HG03103 (cell line): ENCODE measurements around the gene NPAS1.

ENCODE experiments used
- ATAC-seq: cut with Tn5 transposase; IDR thresholded peaks from one replicate; pipeline ENCODE4 v1.9.1; 2021; ENCODE audit warnings: low read depth; ENCODE audit not compliant: unreplicated experiment

Gene NPAS1

GRCh38 chr19:47019431-47020041, at the start of gene NPAS1:
Gene NPAS1 (plus strand): TSS chr19:47019837. CDS start chr19:47021048, 1,211 bp downstream.
- ATAC-seq, result no peak

DNA sequence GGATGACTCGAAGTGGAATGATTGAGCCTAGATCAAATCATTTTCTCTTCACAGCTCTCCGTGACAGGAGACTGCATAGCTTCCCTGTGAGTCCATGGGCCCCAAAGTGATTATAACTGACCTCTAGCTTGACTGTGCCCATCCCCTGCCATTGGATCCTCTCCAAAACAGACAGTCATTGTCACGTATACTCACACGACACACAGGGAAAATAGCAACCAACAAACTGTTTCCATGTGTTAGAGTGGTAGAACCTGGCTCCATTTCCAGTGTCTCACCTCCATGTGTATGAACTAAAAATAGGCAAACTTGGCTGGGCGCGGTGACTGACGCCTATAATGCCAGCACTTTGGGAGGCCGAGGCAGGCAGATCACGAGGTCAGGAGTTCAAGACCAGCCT, 48.8 kb upstream of the NPAS1 start:
- ATAC-seq, result no peak

DNA sequence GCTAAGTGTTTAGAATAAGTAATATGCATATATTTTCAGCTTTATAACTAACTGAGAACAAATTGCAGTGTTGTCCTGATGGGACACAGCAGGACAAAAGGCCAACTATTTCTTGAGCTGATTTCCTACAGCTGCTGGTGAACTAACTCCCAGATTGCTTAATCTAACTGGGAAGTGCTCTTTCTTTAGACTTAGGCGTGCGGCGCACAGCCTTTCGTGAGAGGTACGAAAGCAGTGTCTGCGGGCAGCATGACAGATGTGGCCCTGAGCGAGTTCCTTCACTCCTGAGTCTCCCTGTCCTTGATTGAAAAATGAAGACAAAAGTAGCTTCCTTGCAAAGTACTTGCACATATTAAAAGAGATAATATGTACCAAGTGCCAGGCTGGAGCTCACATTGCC, 47.3 kb upstream of the NPAS1 start:
- no peak for ATAC-seq

DNA sequence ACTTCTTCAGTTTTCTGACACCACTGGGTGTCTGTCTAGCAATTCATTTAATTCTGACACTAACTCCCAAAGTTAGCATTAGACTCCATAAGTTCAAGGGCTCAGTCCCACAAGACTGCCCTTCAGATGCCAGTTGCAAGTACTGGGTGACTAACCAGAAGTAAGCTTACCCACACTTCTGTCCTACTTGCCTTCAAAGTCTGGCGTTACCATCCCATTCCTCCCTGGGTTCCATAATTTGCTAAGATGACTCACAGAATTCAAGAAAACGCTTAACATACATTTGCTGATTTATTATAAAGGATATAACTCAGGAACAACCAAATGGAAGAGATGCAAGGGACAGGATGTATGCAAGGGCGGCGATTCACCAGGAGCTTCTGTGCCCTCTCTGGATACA, 45.5 kb upstream of the NPAS1 start:
- ATAC-seq, result no peak

DNA sequence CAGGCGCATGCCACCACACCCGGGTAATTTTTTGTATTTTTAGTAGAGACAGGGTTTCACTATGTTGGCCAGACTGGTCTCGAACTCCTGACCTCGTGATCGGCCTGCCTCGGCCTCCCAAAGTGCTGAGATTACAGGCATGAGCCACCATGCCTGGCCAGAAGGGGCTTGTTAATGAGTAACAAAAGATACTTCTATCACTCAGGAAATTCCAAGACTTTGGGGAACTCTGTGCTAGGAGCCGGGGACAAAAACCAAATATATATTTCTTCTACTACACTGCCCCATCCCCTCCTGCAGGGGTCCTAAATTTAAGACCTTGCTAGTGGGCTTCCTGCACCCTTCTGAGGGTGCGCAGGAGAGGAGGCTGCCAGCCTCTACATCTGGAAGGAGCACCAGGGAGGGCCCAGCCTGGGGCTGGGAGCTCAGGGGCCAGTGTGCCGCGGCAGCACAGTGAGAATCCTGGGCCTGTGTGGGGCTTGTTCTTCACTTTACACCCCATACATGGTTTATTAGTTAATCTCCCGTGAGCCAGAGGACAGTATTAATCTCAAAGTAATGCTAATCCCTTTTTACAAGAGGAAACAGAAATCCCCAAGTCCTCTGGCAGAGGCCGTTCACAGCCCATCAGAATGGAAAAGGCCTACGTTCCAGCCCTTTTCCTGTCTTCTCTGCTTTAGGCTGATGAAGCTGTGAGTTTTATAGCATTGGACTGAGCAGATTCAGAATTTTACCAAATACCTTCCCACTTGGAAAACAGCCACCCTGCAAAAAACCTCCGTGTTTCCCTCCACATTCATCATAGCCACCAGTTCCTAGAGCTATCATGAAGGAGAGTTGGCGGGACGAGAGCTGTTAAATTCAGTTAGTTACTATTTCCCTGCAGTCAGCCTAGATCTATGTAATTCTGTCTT, 44.4 kb upstream of the NPAS1 start:
- ATAC-seq, result no peak

DNA sequence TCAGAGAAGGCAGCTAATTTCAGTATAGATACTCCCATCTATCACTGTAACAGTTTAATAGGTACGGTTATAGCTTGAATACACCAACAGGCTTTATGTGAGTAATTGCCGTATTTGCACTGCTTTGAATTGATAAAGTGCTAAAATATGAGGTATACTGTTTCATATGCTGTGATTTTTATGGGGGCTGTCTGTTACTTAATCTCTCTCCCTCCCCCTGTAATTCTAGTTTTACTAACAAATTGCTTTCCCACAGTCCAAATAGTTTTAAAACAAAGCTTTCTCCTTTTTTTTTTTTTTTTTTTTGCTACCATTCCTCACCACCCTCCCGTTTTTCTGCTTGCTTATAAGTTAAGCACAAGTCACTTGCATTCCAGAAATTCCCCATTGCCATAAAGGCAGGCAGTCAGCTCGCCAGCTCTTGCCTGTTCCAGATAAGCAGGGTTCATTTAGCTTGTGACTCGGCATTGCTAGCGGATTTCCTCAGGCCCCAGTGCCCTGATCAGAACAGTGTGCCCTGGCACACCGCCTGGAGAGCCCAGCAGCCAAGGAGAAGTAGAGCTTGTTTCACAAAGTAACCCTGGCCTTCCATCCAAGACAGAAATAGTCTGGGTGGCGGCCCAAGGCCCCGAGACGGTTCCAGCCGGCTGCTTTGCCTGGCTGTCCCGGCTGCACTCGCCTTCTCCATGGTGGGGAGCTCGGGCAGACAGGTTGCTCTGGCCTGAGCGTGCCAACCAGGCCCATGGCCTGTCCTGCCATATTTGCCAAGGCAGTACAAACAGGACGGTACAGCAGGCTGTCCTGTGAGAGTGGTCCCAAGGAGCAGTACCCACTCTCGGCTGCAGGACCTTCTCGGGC, 43.5 kb upstream of the NPAS1 start:
- ATAC-seq, result no peak

DNA sequence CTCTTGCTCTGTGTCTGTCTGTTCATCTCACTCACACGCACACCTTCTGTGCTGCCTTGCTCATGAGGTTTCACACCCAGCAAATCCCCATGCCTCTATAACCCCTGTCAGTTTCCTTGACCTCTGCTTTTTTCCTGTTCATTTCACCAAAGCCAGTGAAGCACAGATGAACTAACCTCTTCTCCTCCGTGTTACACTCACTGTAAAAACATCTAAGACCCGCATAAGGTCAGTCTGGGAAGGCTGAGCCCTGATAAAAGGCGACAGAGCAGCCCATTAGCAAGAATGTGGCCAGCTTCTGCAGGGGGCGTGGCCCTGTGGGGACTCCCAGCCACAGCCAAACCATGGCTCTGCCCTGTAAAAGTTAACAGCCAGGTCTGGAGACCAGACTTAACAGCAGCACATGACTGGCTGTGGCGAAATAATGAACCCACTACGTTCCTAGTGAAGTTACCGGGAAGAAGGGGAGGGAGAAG, 42.8 kb upstream of the NPAS1 start:
- ATAC-seq, result no peak

GRCh38 chr19:46977548-46977947, 42.1 kb upstream of the NPAS1 start:
- no peak for ATAC-seq

DNA sequence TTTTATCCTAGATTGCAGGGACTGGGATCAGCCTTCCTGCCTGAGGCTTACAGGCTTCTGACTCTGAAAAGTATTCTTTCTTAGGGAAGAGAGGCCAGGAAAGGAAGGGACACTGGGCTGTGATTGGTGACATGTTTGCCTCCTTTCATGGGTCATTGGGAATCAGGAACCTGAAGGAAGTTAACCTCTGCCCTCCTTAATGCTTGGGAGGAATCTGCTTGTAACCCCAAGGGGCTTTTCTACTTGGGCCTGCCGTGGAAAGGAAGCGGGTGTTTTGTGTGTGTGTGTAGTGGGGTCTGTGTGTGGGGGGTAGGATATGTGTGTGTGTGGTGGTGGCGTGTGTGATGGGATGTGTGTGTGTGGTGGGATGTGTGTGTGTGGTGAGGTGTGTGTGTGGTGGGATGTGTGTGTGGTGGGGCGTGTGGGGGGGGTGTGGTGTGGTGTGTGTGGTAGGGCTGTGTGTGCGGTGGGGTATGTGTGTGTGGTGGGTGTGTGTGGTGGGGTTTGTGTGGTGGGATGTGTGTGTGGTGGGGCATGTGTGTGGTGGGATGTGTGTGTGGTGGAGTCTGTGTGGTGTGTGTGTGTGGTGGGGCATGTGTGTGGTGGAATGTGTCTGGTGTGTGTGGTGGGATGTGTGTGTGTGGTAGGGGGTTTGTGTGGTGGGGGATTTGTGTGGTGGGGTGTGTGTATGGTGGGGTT, 41.3 kb upstream of the NPAS1 start:
- ATAC-seq, result no peak

DNA sequence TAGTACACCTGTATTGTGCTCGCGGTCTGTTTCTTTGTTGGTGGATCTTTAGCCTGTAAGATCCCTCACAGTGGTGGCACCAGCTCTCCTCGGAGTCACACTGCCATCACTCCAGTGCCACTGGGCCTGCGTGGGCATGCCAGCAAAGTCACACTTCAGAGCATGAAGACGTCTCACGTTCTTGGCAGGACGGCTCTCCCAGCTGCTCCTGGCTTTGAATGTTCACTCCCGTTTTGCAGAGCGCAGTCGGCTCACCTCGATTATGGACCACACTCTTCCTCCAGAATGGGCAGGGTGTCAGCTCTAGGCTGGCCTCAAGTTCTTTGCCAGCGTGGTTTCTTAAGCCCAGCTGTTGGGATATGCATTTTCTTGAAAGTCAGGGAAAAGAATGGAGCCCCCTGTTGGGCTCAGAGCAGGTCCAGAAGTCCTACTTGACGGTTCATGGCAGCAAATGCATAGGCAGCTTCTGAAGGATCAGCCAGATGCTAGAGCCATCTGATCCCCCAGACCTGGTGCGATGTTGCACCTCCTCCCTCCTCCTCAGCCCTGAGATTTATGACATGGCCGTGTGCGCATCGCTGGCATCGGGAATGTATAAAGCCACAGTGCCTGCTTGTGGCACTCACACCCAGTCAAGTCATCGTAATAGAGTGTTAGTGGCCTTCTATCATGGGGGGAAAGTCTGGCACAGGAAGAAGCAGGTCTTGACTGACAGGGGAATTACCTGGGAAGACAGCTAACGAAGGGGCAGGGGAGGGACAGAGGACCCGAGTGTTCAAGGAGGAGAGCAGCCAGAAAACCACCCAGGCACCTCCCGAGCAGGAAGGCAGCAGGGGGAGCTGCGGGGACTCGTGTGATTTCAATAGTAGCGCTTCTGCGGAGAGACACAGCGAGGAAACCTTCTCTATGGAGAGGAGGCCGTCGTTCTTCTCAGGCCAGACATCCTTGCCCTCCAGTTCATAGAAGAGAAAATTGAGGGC, 40.2 kb upstream of the NPAS1 start:
- ATAC-seq, result no peak

DNA sequence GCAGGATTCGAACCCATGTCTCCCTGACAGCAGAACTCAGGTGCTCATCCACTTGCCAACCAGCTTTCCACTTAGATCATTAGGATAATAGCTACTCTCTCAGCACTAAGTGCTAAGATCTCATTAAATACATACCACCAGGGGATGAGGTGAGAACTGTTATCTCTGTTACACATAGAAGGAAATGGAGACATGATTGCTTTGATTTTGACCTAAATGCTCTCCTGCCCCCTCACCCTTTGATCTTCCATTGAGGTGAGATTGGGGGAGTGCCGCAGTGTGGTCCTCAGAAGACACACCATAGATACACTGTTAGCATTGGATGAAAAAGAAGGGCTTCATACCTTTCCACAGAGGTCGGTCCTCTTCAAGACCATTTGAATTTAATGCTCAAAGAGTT, 38.9 kb upstream of the NPAS1 start:
- no peak for ATAC-seq

GRCh38 chr19:46981286-46981945, 38.2 kb upstream of the NPAS1 start:
- ATAC-seq, result no peak

DNA sequence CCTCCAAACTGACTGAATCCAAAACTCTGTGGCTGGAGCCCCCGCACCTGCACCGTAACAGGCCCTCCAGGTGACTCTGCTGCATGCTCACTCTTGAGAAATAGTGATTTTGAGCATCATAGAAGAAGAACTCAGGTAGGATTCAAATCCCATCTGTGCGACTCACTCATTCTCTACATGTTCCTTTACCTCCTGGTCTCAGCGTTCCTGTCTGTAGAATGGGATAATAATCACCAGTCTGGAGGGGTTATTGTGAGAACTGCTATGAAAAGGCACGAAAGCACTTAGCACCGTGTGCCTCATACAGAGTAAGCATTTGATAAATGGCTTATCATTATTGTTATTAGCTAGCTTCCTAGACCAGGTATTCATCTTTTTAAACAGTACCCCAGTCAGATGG, 36.5 kb upstream of the NPAS1 start:
- ATAC-seq, result no peak

- ATAC-seq, result no peak
Observed at GRCh38 chr19:46984077-46985010, 35.3 kb upstream of the NPAS1 start.

DNA sequence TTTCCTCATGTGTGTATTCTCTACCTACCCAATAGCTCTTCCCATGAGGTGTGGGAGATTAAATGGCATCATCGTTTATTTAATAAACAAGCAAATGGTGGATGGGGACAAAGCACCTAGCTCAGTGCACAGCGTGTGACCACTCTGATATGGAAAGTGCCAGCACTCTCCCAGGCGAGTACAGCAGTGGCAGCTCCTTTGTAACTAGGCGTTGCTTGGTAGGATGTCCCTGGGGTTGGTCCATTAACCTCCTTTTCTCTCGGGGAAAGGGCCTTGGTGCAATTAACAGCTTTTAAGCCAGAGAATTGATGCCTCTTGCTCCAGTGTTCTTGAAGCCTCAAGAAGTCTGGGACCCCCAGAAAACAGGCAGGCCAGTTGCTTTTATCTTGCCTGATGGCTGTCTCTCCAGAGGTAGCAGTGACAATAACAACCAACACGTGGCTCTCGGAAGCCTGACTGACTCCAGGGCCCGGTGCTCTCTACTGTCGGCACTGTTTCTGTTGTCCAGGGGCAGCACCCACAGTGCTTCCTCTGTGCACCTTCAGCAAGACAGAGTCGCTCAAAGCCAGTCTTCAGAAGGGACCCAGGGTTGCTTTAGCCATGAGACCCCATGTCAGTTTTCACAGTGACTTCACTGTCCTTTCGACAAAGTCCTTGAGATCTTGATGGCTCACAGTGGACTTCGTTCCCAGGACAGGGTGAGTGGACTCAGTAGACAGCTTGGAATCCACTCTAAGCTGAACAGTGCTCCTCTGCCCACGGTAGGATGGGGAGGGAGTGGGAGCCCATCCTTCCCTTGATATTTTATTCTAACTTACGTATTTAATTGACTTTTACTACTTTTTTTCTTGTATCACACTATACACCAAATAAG, 33.9 kb upstream of the NPAS1 start:
- no peak for ATAC-seq

- no peak for ATAC-seq
Observed at GRCh38 chr19:46988614-46989230, 30.9 kb upstream of the NPAS1 start.
